Measurements from ENCODE around the gene KIF3C.

GRCh38 chr2:25955869-25956535 lies 26.3 kb downstream of the KIF3C start:
- TF ChIP-seq POLR2A (IDR thresholded peaks at IDR 0.05), result no peak
- TF ChIP-seq CTCF (IDR thresholded peaks at IDR 0.05), result no peak

Data from thyroid gland (tissue), 4 donors.